ENCODE measurements around the gene ATP8B2. TPM values are rescaled to one million over a fixed set of nuclear protein-coding genes. Genes with fewer than 3 reads are reported as not detected.
"Not testable (repeated sequence)": the region's sequence is repeated elsewhere in the genome, so short reads cannot be mapped to it uniquely, and the experiment has no call there.

The ATP8B2 gene
- total RNA-seq, 1 experiment from 2014 or later = 50.0 TPM

DNA sequence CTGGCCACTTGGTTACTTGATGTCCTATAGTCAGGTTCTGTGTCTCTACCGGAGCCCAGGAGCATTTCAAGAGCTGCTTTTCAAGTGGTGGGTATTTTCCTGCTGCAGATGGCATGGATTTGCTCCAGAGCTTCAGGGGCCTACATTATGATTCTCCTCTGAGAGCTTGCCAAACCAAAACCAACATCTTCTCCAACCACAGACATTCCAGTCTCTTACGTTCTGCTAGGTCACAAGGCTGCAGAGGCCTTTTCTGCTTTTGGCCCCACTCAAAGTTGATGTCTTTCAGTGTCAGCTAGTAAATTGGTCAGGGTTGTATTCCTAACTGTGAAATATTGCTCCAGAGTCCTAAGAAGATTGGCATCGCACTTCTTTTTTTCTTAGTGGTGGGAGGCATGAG is 19.2 kb upstream of the ATP8B2 start (continued):
- TF ChIP-seq, protein P1, sequence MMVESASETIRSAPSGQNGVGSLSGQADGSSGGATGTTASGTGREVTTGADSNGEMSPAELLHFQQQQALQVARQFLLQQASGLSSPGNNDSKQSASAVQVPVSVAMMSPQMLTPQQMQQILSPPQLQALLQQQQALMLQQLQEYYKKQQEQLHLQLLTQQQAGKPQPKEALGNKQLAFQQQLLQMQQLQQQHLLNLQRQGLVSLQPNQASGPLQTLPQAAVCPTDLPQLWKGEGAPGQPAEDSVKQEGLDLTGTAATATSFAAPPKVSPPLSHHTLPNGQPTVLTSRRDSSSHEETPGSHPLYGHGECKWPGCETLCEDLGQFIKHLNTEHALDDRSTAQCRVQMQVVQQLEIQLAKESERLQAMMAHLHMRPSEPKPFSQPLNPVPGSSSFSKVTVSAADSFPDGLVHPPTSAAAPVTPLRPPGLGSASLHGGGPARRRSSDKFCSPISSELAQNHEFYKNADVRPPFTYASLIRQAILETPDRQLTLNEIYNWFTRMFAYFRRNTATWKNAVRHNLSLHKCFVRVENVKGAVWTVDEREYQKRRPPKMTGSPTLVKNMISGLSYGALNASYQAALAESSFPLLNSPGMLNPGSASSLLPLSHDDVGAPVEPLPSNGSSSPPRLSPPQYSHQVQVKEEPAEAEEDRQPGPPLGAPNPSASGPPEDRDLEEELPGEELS (CRISPR knock-in tag; IDR thresholded peaks at IDR 0.05) = no peak
- TF ChIP-seq, protein P2, sequence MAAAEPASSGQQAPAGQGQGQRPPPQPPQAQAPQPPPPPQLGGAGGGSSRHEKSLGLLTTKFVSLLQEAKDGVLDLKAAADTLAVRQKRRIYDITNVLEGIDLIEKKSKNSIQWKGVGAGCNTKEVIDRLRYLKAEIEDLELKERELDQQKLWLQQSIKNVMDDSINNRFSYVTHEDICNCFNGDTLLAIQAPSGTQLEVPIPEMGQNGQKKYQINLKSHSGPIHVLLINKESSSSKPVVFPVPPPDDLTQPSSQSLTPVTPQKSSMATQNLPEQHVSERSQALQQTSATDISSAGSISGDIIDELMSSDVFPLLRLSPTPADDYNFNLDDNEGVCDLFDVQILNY (CRISPR knock-in tag; IDR thresholded peaks at IDR 0.05) = no peak
- TF ChIP-seq HMGA2 (CRISPR knock-in tag; IDR thresholded peaks at IDR 0.05) (no peak), JUN (CRISPR knock-in tag; IDR thresholded peaks at IDR 0.05) (no peak), NR2C2 (CRISPR knock-in tag; IDR thresholded peaks at IDR 0.05) (no peak), ETV6 (CRISPR knock-in tag; IDR thresholded peaks at IDR 0.05) (no peak), SMAD4 (CRISPR knock-in tag; IDR thresholded peaks at IDR 0.05) (no peak), ZNF396 (CRISPR knock-in tag; IDR thresholded peaks at IDR 0.05; ENCODE audit: borderline replicate concordance) (no peak), SOX15 (CRISPR knock-in tag; IDR thresholded peaks at IDR 0.05) (no peak)
- TF ChIP-seq, protein P3, sequence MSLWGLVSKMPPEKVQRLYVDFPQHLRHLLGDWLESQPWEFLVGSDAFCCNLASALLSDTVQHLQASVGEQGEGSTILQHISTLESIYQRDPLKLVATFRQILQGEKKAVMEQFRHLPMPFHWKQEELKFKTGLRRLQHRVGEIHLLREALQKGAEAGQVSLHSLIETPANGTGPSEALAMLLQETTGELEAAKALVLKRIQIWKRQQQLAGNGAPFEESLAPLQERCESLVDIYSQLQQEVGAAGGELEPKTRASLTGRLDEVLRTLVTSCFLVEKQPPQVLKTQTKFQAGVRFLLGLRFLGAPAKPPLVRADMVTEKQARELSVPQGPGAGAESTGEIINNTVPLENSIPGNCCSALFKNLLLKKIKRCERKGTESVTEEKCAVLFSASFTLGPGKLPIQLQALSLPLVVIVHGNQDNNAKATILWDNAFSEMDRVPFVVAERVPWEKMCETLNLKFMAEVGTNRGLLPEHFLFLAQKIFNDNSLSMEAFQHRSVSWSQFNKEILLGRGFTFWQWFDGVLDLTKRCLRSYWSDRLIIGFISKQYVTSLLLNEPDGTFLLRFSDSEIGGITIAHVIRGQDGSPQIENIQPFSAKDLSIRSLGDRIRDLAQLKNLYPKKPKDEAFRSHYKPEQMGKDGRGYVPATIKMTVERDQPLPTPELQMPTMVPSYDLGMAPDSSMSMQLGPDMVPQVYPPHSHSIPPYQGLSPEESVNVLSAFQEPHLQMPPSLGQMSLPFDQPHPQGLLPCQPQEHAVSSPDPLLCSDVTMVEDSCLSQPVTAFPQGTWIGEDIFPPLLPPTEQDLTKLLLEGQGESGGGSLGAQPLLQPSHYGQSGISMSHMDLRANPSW (CRISPR knock-in tag; conservative IDR thresholded peaks at IDR 0.05; ENCODE audit: low read depth) = no peak

DNA sequence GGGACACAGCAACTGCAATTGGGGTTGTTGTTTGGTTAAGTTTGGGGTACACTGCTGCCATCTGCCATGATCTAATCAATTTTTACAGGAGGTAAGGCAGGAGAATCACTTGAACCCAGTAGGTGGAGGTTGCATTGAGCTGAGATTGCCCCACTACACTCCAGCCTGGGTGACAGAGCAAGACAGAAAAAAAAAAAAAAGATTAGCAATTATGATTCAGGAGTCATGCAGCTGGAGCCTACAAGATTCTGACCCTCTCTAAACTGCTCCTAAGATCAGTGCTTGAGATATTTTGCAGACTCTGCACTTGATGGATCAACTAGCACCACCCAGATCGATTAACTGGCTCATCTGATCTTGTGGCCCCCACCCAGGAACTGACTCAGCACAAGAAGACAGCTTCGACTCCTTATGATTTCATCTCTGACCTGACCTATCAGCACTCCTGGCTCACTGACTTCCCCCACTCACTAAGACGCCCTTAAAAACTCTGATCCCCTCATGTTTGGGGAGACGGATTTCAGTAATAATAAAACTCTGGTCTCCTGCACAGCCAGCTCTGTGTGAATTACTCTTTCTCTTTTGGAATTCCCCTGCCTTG is 17.6 kb upstream of the ATP8B2 start:
- H3K9me3 Mint-ChIP-seq = peaks cover 14% of the 10 kb centered on the region; the same call in 1 of the 2 replicates
- POLR2A ChIA-PET = interaction anchor here (0.6 kb wide), 1 partner anchor 233 kb away, joined by 8 read pairs; no protein-coding TSS in a partner anchor
- H3K4me3 Mint-ChIP-seq; CTCF ChIA-PET; H3K36me3 Mint-ChIP-seq; ATAC-seq; H3K27ac Mint-ChIP-seq; H3K4me1 Mint-ChIP-seq; DNase-seq (ENCODE audit: low spot score); H3K27me3 Mint-ChIP-seq (ENCODE audit: low read depth): not testable (repeated sequence)

DNA sequence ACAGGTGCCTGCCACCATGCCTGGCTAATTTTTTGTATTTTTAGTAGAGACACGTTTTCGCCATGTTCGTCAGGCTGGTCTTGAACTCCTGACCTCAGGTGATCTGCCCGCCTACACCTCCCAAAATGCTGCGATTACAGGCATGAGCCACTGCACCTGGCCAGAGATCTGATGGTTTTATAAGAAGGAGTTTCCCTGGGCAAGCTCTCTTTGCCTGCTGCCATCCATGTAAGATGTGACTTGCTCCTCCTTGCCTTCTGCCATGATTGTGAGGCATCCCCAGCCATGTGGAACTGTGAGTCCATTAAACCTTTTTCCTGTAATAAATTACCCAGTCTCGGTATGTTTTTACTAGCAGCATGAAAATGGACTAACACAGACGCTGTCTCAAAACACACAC is 16.2 kb upstream of the ATP8B2 start:
- POLR2A ChIA-PET = not testable (repeated sequence)

DNA sequence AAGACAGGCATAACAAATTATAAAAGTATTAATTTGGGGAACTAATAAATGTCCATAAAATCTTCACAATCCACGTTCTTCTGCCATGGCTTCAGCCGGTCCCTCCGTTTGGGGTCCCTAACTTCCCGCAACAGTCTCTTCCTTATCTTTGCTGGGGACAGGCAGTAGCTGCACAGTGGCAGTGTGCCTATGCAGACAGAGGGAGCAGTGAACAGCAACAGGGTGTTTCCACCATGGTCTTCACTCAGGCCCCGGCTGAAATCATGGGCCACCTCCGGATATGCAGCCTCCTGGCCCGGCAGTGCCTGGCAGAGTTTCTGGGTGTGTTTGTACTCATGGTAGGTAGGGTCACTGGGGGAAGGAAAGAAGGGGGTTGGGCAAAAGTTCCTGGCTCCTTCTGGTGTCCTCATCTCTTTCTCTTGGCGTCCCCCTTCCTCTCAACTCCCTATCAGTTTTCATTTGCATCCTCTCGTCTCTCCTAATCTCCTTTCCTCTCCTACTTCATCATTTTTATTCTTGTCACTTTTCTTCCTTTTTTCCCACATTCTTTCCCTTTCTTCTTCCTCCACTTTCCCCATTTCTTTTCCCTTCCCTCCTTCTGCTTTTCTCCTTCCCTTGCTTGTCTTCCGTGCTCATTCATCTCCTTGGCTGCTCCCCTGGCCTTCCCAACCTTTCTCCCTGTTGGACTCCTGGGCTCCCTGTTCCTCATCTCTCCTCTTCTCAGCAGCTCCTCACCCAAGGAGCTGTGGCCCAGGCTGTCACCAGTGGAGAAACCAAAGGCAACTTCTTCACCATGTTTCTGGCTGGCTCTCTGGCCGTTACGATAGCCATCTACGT is 12.9 kb upstream of the ATP8B2 start:
- H3K27ac Mint-ChIP-seq; POLR2A ChIA-PET; H3K4me3 Mint-ChIP-seq; ATAC-seq; H3K36me3 Mint-ChIP-seq; H3K27me3 Mint-ChIP-seq (ENCODE audit: low read depth); DNase-seq (ENCODE audit: low spot score); H3K4me1 Mint-ChIP-seq: not testable (repeated sequence)
- H3K9me3 Mint-ChIP-seq = peaks cover 26% of the 10 kb centered on the region
- CTCF ChIA-PET = interaction anchor here (0.6 to 1.3 kb wide), 3 partner anchors 12 to 22 kb away, joined by 3 to 5 read pairs (median 3); no protein-coding TSS in a partner anchor

More for the DNA sequence above, 16.2 kb upstream of the ATP8B2 start:
- H3K27me3 Mint-ChIP-seq (ENCODE audit: low read depth); CTCF ChIA-PET; ATAC-seq; DNase-seq (ENCODE audit: low spot score); H3K4me3 Mint-ChIP-seq; H3K4me1 Mint-ChIP-seq; H3K27ac Mint-ChIP-seq; H3K36me3 Mint-ChIP-seq: not testable (repeated sequence)
- H3K9me3 Mint-ChIP-seq = peaks cover 14% of the 10 kb centered on the region; the same call in 1 of the 2 replicates

DNA sequence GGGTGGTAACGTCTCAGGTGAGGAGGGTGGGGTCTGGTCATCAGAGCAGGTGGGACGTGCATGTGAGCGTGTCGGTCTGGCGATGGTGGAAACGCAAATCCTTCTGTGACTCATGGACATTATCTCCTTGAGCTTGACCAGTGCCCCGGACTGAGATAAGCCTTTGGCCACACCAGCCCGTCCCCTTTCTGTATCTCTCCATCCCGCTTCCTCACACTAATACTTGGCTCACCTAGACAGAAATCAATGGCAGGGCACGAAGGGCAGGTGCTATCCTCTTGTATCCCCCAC is 12.3 kb upstream of the ATP8B2 start:
- CTCF ChIA-PET = interaction anchor here (1.3 kb wide), 1 partner anchor 12 kb away, joined by 3 read pairs; no protein-coding TSS in a partner anchor
- Mint-ChIP-seq H3K27me3 (ENCODE audit: low read depth) (peaks cover 9% of the 10 kb centered on the region), H3K4me3 (no peak overlapping the region), H3K4me1 (no peaks in the 10 kb centered on the region), H3K9me3 (peaks cover 31% of the 10 kb centered on the region), H3K27ac (no peak overlapping the region), H3K36me3 (peaks cover 6% of the 10 kb centered on the region)
- ATAC-seq = no peak
- DNase-seq (ENCODE audit: low spot score) = no peak
- POLR2A ChIA-PET = no interaction called here
- TF ChIP-seq SP1 (CRISPR knock-in tag; conservative IDR thresholded peaks at IDR 0.05) = no peak
- no peak for TF ChIP-seq MXD4 (CRISPR knock-in tag; IDR thresholded peaks at IDR 0.05; ENCODE audit: borderline replicate concordance)
- no peak for TF ChIP-seq JAZF1 (CRISPR knock-in tag; IDR thresholded peaks at IDR 0.05)
- TF ChIP-seq, protein P4, sequence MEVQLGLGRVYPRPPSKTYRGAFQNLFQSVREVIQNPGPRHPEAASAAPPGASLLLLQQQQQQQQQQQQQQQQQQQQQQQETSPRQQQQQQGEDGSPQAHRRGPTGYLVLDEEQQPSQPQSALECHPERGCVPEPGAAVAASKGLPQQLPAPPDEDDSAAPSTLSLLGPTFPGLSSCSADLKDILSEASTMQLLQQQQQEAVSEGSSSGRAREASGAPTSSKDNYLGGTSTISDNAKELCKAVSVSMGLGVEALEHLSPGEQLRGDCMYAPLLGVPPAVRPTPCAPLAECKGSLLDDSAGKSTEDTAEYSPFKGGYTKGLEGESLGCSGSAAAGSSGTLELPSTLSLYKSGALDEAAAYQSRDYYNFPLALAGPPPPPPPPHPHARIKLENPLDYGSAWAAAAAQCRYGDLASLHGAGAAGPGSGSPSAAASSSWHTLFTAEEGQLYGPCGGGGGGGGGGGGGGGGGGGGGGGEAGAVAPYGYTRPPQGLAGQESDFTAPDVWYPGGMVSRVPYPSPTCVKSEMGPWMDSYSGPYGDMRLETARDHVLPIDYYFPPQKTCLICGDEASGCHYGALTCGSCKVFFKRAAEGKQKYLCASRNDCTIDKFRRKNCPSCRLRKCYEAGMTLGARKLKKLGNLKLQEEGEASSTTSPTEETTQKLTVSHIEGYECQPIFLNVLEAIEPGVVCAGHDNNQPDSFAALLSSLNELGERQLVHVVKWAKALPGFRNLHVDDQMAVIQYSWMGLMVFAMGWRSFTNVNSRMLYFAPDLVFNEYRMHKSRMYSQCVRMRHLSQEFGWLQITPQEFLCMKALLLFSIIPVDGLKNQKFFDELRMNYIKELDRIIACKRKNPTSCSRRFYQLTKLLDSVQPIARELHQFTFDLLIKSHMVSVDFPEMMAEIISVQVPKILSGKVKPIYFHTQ (CRISPR knock-in tag; IDR thresholded peaks at IDR 0.05) = no peak

Data from WTC11 (cell line).